K562 (cell line): ENCODE data around the gene SMAD4. TPM values are rescaled to one million over a fixed set of nuclear protein-coding genes. Genes with fewer than 3 reads are reported as not detected.

Source experiments
- EWSR1 ChIP-seq: fragments of 450-650 bp; IDR thresholded peaks from 2 replicates; pipeline ENCODE4 v1.6.1; 2018; ENCODE audit warnings: borderline replicate concordance, mild to moderate bottlenecking, low read depth, moderate library complexity; ENCODE audit not compliant: partially characterized antibody
- MCM7 ChIP-seq, 2 experiments: fragments of 450-650 bp; IDR thresholded peaks; 2 replicates each; pipeline ENCODE4 v1.6.1; 2016 to 2018
- MITF ChIP-seq: IDR thresholded peaks from 2 replicates; pipeline ENCODE4 v1.6.1; 2014; ENCODE audit warnings: antibody characterized with exemption
- MXD1 ChIP-seq: fragments of 250-450 bp; sonication (Bioruptor Pico); IDR thresholded peaks from 2 replicates; pipeline ENCODE4 v1.8.0; 2021; ENCODE audit warnings: borderline replicate concordance, mild to moderate bottlenecking, moderate library complexity; ENCODE audit not compliant: poor library complexity, severe bottlenecking
- NCOA1 ChIP-seq: fragments of 450-650 bp; IDR thresholded peaks from 2 replicates; pipeline ENCODE4 v1.6.1; 2016; ENCODE audit warnings: low read depth
- ZBTB11 ChIP-seq, 3 experiments: fragments of 200-800 bp in 1 of 3; fragments of 250-450 bp in 1 of 3; fragments of 450-650 bp in 1 of 3; sonication (Bioruptor Pico) in 1 of 3; sonication (Bioruptor generic) in 1 of 3; formaldehyde crosslinking in 1 of 3; IDR thresholded peaks; 2 replicates each; pipeline versions ENCODE4 v1.6.1 to v1.8.0; 2016 to 2022; ENCODE audit warnings: mild to moderate bottlenecking in 2 of 3, missing genetic modification characterization in 2 of 3, missing compliant biosample characterization in 1 of 3, moderate library complexity in 1 of 3
- ZNF143 ChIP-seq: sonication (generic); formaldehyde crosslinking; IDR thresholded peaks from 2 replicates; pipeline ENCODE4 v1.9.0; 2022; ENCODE audit warnings: mild to moderate bottlenecking, missing genetic modification reagents
- polyA plus RNA-seq, 8 experiments: library from polyadenylated mRNA; depleted of rRNA in 4 of 8; stranded (reverse) in 5 of 8; unstranded in 3 of 8; fragments of >200 nt; fragmentation: Nextera tagmentation in 2 of 8; fragmentation: Illumina TruSeq in 1 of 8; extraction: Ambion mirVana in 2 of 8; extraction: Trizol in 1 of 8; gene quantifications; 2 replicates each; pipeline versions ENCODE4 v1.2.1 to v1.2.3, GENCODE V29; 2011 to 2014; ENCODE audit warnings: inconsistent platforms in 1 of 8, missing spikeins in 1 of 8
- total RNA-seq, 7 experiments: library from RNA; depleted of rRNA in 6 of 7; stranded (reverse); fragments of >200 nt in 6 of 7; fragmentation: Illumina TruSeq in 2 of 7; extraction: Trizol in 2 of 7; gene quantifications; 2 replicates each; pipeline versions ENCODE4 v1.2.1 to v1.2.3, GENCODE V29; 2011 to 2021; ENCODE audit warnings: low replicate concordance in 1 of 7

SMAD4 gene
- total and polyA plus RNA-seq, 9 of the 15 experiments (the other 6 are each of a cell fraction or from before 2014, with no cell fraction given) = 5.7 to 55.0 (median 39.4) TPM

GRCh38 chr18:51098513-51098912 lies 68.5 kb downstream of the SMAD4 start (continued):
- TF ChIP-seq ZNF143 (no peak), ZBTB11 (CRISPR knock-in tag; IDR thresholded peaks at IDR 0.05) (no peak), MXD1 (CRISPR knock-in tag) (no peak), EWSR1 (no peak), NCOA1 (no peak), MCM7 (IDR thresholded peaks at IDR 0.05) (no peak), MITF (no peak)
- TF ChIP-seq, all 486 proteins: peak for 8
